K562 (cell line): ENCODE measurements around the gene C6orf58.

Source experiments
- CTCF ChIP-seq, 3 experiments: IDR thresholded peaks in 2 of 3; conservative IDR thresholded peaks in 1 of 3; 2 replicates each; pipeline ENCODE4 v1.5.1; 2011 to 2012; ENCODE audit warnings: low read length in 3 of 3, mild to moderate bottlenecking in 3 of 3, control low read depth in 2 of 3, improper control_type of control experiment in 1 of 3, inconsistent platforms in 1 of 3, low read depth in 1 of 3, mixed read lengths in 1 of 3, moderate library complexity in 1 of 3; ENCODE audit not compliant: insufficient read depth in 2 of 3
- FOXP1 ChIP-seq: sonication (generic); formaldehyde crosslinking; IDR thresholded peaks from 2 replicates; pipeline ENCODE4 v1.8.0; 2022; ENCODE audit warnings: mild to moderate bottlenecking, missing genetic modification reagents

- TF ChIP-seq FOXP1 (CRISPR knock-in tag) (no peak), CTCF (IDR thresholded peaks at IDR 0.05 in 2 of 3, conservative IDR thresholded peaks at IDR 0.05 in 1 of 3; ENCODE audit: insufficient read depth in 2 of 3, low read depth in 1 of 3, low read length in 3 of 3) (no peak)
Measured at GRCh38 chr6:127576874-127577273, at the start of gene C6orf58.
